T-helper 22 cell (primary cell): Measurements from ENCODE around the gene ATG7.
"Not testable (repeated sequence)": the region's sequence is repeated elsewhere in the genome, so short reads cannot be mapped to it uniquely, and the experiment has no call there.

Experiments
- DNase-seq: peaks from one replicate; pipeline ENCODE4 v3.0.0-alpha.2; 2020; ENCODE audit warnings: low read depth

The ATG7 gene

GRCh38 chr3:11510356-11510755 is 238.2 kb downstream of the ATG7 start:
- no peak for DNase-seq

- DNase-seq: not testable (repeated sequence)
Observed at GRCh38 chr3:11511606-11512005, 239.4 kb downstream of the ATG7 start.

GRCh38 chr3:11513125-11513816 is 241.1 kb downstream of the ATG7 start:
- DNase-seq: not testable (repeated sequence)

DNA sequence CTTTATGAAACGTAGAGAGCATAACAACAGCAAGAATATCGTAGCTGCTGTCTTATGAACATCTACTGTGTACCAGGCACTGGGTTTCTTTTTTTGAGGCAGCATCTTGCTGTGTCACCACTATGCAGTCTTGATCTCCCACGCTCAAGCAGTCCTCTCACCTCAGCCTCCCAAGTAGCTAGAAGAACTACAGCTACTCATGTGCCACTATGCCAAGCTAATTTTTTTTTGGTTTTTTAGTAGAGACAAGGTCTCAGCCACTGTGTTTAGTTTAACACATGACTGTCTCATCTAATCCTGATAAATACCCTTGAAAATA is 241.6 kb downstream of the ATG7 start:
- no peak for DNase-seq

- no peak for DNase-seq
Observed at GRCh38 chr3:11514191-11514821, 242.1 kb downstream of the ATG7 start.

DNA sequence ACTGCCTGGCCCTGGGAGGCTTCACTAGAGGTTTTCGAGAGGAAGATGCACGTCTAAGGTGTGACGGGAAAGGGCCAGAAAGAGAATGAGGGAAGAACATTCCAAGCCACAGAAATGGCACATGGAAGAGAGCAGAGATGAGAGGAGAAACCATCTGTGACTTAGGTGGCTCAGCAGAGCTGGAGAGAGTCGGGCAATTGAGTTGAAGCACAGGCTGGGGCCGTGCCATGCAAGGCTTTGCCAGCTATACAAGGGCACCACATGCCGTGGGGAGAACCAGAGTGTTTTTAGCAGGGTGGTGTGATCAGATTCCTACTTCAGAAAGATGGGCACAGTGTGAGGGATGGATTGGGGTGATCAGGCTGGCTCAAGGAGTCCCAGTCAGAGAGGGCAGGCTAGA is 245.4 kb downstream of the ATG7 start:
- DNase-seq: no peak

GRCh38 chr3:11521167-11521566 is 249.0 kb downstream of the ATG7 start:
- no peak for DNase-seq

- DNase-seq: no peak
Observed at GRCh38 chr3:11522398-11522715, 250.2 kb downstream of the ATG7 start.

DNA sequence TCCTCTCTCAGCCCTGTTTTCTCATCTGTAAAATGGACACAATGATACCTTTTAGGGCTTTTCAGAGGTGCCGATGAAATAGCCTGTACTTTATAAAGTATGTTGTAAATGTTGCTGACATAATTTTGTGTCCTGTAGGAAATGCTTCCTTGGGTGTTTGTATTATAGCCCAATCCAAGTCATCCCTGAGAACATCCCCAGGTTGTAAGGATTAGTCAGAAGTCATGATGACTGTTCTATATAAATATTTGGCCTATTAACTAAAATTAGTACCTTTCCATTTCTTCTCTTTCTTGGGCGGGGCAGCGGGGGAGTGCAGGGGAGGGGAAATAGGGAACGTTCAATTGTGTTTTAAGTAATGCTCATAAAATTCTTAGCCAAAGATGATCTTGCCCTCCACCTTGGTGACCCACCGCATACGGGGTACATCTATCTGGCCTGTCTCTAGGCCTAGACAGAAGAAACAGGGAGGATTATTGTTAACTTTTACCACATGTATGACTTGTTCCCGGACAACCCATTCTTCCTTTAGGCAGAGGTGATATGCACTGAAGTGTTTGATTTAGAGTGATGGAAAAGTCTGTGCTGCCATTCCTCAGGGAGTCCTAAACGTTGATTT is 250.9 kb downstream of the ATG7 start:
- no peak for DNase-seq

GRCh38 chr3:11523572-11524101 is 251.4 kb downstream of the ATG7 start:
- DNase-seq: no peak

DNA sequence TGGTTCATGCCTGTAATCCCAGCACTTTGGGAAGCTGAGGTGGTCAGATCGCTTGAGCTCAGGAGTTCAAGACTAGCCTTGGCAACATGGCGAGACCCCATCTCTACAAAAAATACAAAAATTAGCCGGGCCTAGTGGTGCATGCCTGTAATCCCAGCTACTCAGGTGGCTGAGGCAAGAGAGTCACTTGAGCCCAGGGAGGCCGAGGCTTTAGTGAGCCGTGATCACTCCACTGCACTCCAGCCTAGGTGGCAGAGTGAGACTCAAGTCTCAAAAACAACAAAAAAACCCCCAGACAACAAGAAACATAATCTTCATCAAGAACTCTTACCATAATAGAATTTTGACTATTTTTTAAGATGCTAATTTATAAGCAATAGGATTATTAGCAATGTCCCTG is 253.9 kb downstream of the ATG7 start:
- not testable (repeated sequence) for DNase-seq

DNA sequence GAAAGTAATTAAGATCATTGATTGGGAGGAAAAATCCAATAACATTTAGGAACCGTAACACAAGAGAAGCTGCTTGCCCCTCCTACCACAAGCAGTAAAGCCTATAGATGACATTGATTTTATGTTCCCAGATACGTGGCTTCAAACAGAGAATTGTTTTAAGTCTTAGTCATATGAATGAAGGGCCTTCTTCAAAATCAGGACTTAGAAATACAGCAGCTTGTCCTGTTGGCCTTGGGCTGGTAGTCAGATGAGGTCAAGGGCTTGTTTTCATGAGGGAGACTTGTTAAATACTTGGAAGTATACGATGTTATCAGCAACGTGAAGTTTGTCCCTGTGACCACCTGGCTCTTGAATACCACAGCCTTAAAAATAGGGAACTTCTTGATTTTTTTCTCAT is 257.1 kb downstream of the ATG7 start:
- DNase-seq: no peak

- no peak for DNase-seq
Observed at GRCh38 chr3:11530153-11530721, 258.0 kb downstream of the ATG7 start.

GRCh38 chr3:11532931-11533391 is 260.8 kb downstream of the ATG7 start:
- DNase-seq: no peak

- DNase-seq: no peak
Observed at GRCh38 chr3:11534011-11534792, 262.0 kb downstream of the ATG7 start.

DNA sequence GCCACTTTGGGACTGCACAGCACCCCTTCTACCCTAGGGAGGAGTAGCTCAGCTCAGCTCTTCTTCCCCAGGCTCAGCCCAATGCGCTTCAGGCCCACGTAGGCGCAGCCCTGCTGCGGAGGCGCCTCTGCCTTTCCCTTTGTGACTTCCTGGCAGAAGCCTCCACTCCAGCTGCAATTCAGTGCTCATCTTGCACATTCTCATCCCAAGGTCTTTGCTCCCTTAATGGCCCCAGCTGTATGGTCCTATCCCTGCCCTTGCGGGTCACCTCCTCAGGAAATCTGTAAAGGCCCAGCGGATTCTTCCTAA is 262.6 kb downstream of the ATG7 start:
- DNase-seq: no peak

GRCh38 chr3:11535243-11535960 is 263.2 kb downstream of the ATG7 start:
- no peak for DNase-seq

GRCh38 chr3:11536132-11536935 is 264.1 kb downstream of the ATG7 start:
- DNase-seq: no peak

DNA sequence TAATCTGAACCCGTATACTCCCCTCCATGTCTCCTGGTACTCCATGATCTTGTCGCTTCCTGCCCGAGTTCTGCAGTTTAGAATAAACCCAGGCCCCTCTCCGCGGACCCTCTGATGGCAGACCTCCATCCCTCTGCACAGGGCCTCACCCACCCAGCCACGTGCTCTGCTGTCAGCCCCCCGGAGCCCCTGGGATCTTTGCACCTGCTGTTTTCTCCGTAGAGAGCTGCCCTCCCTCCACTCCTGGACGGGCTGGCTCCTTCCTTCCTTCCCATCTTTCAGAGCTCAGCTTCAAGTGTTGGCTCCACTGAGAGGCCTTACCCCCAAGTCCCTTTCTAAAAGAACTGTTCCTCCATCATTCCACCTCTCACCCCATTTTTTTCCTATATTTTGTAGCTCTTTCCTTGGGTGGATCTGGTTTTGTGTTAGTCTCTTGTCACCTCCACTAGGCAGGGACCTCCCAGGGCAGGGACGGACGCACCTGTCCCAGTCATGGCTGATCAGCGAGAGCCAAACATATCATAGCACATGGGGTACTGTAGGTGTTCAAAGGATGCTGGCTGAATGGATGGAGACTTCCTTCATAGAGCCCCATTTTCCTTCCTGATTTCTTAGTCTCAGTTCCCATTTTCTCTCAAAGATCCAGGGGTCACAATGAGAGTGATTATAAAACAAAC is 264.9 kb downstream of the ATG7 start:
- DNase-seq: no peak

GRCh38 chr3:11538581-11538980 is 266.4 kb downstream of the ATG7 start:
- no peak for DNase-seq
